Measurements from ENCODE around the gene LRP3. TPM values are rescaled to one million over a fixed set of nuclear protein-coding genes. Genes with fewer than 3 reads are reported as not detected.

The LRP3 gene
- total RNA-seq, 1 experiment from 2014 or later: 29.0 TPM

DNA sequence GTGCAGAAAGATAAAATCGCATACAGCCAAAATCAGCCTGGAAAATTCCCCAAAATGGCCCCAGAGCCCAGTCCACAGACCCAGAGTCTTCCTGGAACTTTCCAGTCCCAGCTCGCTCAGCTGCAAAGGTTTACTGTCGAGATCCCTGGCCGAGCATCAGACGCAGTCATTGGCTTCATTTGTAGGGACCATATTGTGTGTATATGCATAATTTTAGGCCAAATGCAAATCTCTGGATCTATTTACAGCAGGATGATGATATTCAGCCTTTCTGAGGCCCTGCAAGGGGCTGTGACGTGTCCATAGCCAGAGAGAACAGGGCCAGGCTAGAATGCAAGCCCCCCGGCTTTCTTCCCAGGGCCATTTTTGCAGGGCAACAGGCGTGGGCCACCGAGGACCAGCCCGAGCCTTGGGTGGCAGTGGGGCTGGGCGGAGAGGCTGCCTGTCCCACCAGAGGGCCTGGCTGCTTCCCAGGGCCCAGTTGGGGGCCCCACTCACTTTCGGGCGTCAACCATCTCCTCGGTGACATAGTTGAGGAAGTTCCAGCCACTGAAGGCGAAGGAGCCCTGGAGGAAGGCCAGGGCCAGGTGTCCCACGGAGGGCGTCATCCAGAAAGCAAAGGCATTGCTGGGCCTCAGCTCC, 17.8 kb downstream of the LRP3 start:
- ChIA-PET RAD21 (ENCODE audit: low non-redundant PET in 1 of 2, low total read pairs in 2 of 2, uncharacterized antibody in 2 of 2, unreplicated experiment in 2 of 2) (no interaction called here), POLR2A (no interaction called here), CTCF (no interaction called here)
- Histone ChIP-seq H3K9me3 (ENCODE audit: control insufficient read depth in 1 of 2, insufficient read depth in 1 of 2, low read depth in 1 of 2, low read length in 2 of 2) (no peaks in the 10 kb centered on the region), H3K9ac (ENCODE audit: low read length) (no peak overlapping the region), H3K79me2 (ENCODE audit: insufficient read depth, low read length) (no peaks in the 10 kb centered on the region), H3K4me1 (ENCODE audit: control insufficient read depth in 1 of 2, insufficient read depth in 2 of 2, low read length in 2 of 2) (no peaks in the 10 kb centered on the region), H2AFZ (ENCODE audit: low read depth, low read length, poor library complexity, severe bottlenecking) (no peak overlapping the region), H3K36me3 (ENCODE audit: control insufficient read depth in 1 of 2, insufficient read depth in 2 of 2, low read length in 2 of 2) (no peaks in the 10 kb centered on the region; a peak in 1 of 4 replicates), H3K4me2 (ENCODE audit: low read length) (no peak overlapping the region), H3K9me2 (ENCODE audit: insufficient read depth) (no peaks in the 10 kb centered on the region), H3K4me3 (replicated peaks in 1 of 2; ENCODE audit: low read depth in 1 of 2, low read length in 2 of 2) (no peak overlapping the region), H4K20me1 (ENCODE audit: insufficient read depth) (no peaks in the 10 kb centered on the region), H3K27ac (ENCODE audit: low read depth, low read length) (no peak overlapping the region), H3K27me3 (ENCODE audit: insufficient read depth, low read length) (no peaks in the 10 kb centered on the region)
- no peak for ATAC-seq
- no peak for DNase-seq (ENCODE audit: low read depth, low spot score)
- intact Hi-C loops (cut with micrococcal nuclease): no loop called here
- TF ChIP-seq EZH2phosphoT487 (IDR thresholded peaks at IDR 0.05; ENCODE audit: borderline replicate concordance) (no peak), YY1 (IDR thresholded peaks at IDR 0.05; ENCODE audit: extremely low read depth, insufficient replicate concordance, low read depth, low read length) (no peak), POLR2AphosphoS5 (IDR thresholded peaks at IDR 0.05; ENCODE audit: low read depth, low read length) (no peak), SP1 (IDR thresholded peaks at IDR 0.05; ENCODE audit: low read depth) (no peak), ZFX (IDR thresholded peaks at IDR 0.05) (no peak), ATF3 (IDR thresholded peaks at IDR 0.05) (no peak), CEBPB (IDR thresholded peaks at IDR 0.05; ENCODE audit: low read depth) (no peak), CTCF (IDR thresholded peaks at IDR 0.05 in 2 of 3, conservative IDR thresholded peaks at IDR 0.05 in 1 of 3; ENCODE audit: borderline replicate concordance in 1 of 3, insufficient read depth in 1 of 3, low read depth in 2 of 3, low read length in 2 of 3) (no peak), CBX3 (IDR thresholded peaks at IDR 0.05; ENCODE audit: low read depth) (no peak), ELF1 (IDR thresholded peaks at IDR 0.05; ENCODE audit: borderline replicate concordance, low read depth) (no peak), SIN3A (IDR thresholded peaks at IDR 0.05; ENCODE audit: low read depth) (no peak), ZNF274 (IDR thresholded peaks at IDR 0.05; ENCODE audit: low read depth, low read length) (no peak), RAD21 (IDR thresholded peaks at IDR 0.05; ENCODE audit: low read depth) (no peak), TCF7L2 (IDR thresholded peaks at IDR 0.05; ENCODE audit: borderline replicate concordance, extremely low read depth, insufficient read depth, insufficient read length) (no peak), SRF (IDR thresholded peaks at IDR 0.05; ENCODE audit: low read depth) (no peak)
- TF ChIP-seq, protein P1, sequence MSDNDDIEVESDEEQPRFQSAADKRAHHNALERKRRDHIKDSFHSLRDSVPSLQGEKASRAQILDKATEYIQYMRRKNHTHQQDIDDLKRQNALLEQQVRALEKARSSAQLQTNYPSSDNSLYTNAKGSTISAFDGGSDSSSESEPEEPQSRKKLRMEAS (IDR thresholded peaks at IDR 0.05): no peak
- TF ChIP-seq, protein P2, sequence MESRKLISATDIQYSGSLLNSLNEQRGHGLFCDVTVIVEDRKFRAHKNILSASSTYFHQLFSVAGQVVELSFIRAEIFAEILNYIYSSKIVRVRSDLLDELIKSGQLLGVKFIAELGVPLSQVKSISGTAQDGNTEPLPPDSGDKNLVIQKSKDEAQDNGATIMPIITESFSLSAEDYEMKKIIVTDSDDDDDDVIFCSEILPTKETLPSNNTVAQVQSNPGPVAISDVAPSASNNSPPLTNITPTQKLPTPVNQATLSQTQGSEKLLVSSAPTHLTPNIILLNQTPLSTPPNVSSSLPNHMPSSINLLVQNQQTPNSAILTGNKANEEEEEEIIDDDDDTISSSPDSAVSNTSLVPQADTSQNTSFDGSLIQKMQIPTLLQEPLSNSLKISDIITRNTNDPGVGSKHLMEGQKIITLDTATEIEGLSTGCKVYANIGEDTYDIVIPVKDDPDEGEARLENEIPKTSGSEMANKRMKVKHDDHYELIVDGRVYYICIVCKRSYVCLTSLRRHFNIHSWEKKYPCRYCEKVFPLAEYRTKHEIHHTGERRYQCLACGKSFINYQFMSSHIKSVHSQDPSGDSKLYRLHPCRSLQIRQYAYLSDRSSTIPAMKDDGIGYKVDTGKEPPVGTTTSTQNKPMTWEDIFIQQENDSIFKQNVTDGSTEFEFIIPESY (IDR thresholded peaks at IDR 0.05; ENCODE audit: extremely low read depth, insufficient replicate concordance, low read length): no peak
- no TSS peak for BruUV-seq (replicated peaks)

All from HCT116 (cell line).